GM19438 (cell line): ENCODE measurements around the gene C19orf85.
"Not testable (repeated sequence)": the region's sequence is repeated elsewhere in the genome, so short reads cannot be mapped to it uniquely, and the experiment has no call there.

Experiments
- ATAC-seq: cut with Tn5 transposase; IDR thresholded peaks from one replicate; pipeline ENCODE4 v1.9.1; 2021; ENCODE audit warnings: low read depth; ENCODE audit not compliant: unreplicated experiment

The C19orf85 gene

DNA sequence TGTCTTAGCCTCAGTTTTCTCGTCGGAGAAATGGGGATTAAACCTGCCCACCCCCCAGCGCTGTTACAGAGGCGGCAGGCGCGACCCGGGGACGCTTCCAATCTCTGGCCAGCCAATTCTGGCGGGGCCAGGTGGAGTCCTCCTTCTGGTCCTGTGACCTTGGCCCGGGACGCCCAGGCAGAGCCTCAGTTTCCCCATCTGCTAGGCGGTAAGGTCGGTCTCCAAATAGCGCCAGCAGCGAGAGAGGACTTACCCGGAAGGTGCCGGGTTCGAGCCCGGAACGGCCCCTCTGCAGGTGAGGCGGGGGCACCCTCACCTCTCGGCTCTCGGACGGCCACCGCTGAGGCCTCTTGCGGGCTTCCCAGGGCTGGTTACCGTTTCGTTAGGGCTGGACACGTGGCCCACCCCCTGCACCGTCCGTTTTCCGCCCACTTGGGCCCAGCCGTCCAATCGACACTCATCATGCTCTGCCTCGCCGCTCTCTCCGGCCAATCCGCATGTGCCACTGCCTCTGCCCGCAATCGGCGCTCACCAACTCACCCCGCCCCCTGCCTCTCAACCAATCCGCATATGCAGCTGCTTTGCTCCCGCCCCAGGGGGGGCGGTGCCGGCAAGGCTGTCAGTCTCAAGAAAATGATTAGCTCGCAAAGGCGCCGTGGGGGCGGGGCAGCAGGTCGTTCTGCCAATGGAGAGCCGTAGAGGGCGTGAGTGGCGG is 3.1 kb downstream of the C19orf85 start, which contains the start of gene ISOC2:
ISOC2 (minus strand) TSS at position 384 of the 715 bp plus-strand sequence. CDS start 5,156 bp downstream, outside the sequence.
- ATAC-seq = peak; percentile 96

DNA sequence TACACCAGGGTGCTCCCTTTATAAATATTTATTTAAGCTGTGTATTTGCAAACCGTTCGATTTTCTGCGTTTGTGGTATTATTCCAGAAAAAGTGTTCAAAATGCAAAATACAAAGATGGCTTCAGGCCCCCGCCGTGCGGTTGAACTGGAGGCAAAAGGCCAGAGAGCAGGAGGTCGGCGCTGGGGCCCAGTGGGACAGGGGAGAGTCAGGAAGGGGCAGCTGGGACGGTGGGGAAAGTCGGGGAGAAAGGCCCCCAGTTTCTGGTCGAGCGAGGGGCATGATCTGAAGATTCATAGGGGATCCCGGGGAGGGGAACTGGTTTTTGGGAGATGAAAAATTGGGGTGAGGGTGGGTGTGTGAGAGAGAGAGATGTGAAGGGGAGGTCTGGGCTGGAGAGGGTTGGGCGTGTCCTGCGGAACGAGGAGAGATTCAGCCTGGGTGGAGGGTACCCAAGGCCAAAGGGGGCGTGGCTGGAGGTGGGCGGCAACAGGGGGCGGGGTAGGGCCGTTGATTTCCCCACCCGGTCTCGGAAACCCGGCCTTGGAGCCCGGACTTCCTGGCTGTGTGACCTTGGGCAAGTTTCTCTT is 3.8 kb downstream of the C19orf85 start:
- no peak for ATAC-seq

GRCh38 chr19:55459950-55460657 is 4.4 kb downstream of the C19orf85 start:
- ATAC-seq = no peak

GRCh38 chr19:55459551-55459949 is 5.0 kb downstream of the C19orf85 start:
- ATAC-seq = no peak

DNA sequence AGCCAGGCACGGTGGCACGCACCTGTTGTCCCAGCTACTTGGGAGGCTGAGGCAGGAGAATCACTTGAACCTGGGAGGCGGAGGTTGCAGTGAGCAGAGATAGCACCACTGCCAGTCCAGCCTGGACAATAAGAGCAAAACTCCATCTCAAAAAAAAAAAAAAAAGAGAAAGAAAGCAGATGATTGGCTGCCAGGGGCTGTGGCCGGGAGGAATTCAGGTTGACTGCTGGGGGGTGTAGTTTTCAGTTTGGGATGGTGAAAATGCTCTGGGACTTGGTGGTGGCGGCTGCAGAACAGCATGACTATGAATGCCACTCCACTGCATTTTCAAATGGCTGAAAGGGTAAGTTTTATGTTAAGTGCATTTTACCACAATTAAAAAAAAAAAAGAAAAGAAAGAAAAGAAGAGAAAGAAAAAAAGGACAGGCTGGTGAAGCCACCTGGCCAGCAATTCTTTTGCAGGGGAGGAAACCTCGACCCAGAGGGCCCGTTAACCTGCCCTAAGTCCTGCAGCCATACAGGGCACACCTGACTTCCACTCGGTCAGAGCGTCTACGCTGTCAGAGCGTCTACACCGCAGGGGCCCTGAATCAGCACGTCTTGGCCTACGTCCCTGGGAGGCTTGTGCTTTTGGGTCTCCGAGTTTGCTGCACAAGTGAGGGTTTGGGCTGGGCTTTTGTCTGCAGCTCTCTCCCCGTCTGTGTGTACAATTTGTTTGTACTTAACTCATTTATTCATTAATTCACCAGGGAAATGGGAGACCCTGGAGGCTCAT is 6.7 kb downstream of the C19orf85 start:
- ATAC-seq = no peak

DNA sequence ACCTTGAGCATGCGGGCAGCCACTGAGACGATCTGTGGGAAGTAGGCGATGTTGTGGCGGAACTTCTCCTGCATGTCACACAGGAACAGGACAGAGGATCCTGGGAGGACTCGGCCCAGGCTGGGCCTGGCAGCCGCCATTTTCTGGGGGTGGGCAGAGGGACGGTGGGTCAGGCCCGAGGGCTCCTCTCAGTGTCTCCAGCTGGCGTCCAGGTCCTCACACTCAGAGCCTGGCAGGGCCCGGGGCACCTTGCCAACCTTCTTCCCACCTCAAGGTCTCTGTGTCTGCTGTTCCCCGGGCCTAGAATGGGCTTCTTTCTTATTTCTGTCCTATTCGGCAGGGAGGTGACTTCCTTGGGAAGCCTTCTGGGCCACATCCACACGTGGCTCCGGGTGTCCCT is 8.2 kb downstream of the C19orf85 start:
- ATAC-seq = no peak

DNA sequence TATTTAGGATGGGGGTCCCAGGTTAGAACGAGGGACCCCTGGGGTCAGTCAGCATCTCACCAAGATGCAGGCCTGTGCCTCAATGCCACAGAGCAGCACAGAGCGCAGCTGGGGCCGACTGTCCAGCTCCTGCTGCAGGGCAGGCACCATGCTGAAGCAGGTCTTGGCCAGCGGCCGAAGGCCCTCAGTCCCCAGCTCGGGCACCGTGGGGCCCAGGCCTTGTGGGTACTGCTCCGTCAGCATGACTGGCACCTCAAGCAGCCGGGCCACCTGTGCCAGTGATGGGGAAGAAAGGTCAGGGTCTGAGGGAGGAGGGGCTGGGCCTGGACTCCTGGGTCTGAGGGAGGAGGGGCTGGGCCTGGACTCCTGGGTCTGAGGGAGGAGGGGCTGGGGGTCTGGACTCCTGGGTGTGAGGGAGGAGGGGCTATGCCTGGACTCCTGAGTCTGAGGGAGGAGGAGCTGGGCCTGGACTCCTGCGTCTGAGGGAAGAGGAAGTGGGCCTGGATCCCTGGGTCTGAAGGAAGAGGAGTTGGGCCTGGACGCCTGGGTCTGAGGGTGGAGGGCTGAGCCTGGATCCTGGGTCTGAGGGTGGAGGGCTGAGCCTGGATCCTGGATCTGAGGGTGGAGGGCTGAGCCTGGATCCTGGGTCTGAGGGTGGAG is 8.8 kb downstream of the C19orf85 start:
- no peak for ATAC-seq

DNA sequence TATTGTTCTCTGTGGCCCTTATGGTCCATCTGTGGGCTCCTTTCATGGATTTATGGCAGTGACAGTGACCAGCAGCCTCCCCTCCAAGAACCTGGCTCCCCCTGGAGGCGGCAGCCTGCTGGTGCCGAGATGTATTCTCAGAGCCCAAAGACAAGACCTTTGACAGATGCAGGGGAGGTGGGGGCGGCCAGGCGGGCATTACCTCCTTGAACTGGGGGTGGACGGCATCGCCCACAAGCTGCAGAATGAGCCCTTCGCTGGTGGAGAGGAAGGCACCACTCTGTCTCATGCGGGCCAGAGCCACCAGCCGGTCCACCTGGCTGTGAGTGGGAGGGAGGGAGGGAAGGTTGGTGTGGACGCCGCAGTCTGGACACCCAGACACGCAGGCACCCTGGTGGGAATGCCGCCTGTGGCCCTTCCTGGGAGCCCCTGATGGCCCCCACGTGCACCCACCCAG is 9.7 kb downstream of the C19orf85 start:
- no peak for ATAC-seq

DNA sequence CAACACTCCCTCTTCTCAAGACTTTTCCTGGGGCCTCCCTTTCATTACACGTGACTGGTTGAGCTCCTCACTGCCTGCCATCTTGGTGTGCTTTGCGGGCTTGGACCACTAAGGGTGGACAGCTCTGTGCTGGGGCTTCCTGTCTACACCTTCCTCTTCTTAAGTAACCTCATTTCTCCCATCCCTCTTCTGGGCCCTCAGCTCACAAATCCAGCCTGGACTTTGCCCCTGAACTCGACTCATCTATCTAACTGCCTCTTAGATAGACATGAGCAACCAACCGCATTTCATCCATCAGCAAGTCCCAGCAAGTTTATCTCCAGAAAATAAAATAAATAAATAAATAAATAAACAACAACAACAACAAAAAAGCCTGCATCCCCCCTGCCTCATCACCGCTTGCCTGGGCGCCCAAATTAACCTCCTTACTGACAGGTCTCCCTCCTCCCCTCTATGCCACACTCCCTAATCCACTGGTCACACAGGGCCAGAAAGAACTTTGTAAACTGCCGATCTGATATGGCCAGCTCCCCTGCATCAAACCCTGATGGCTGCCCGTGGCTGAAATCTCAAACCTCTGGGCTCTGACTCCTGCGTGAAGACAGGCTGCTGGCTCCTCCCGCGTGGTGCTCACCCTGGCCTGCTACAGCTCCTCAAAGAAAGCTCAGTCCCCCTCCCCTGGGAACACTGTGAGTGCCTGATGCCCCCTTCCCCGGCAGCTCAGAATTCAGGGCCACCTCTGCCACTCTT is 10.9 kb downstream of the C19orf85 start:
- no peak for ATAC-seq

DNA sequence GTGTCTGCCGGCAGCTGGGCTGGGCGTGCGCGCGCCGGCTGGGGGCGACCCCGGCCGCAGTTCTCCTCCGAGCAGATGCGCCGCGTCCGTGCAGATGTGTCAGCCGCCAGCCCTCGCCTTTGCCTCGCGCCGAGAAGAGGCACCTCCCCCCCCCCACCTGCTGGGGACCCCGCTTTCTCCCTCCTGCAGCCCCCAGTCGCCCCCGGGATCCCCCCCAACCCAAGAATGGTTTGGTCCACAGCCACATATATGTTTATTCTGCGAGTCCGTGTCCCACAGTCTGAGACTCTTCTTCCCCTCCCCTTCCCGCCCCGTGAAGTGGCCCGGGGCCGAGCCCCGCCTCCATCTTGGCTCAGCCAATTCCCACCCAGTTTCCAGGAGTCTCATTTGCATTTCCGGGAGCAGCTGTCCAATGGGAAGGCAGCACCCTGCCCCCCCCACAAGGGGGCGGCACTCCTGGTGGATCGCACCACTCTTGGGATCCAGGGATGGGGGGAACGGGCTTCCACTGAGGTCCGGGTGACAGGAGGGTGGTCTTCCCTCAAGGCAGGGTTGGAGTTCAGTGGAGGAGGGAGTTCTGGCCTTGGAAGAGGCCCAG is 11.7 kb downstream of the C19orf85 start:
- ATAC-seq = no peak

DNA sequence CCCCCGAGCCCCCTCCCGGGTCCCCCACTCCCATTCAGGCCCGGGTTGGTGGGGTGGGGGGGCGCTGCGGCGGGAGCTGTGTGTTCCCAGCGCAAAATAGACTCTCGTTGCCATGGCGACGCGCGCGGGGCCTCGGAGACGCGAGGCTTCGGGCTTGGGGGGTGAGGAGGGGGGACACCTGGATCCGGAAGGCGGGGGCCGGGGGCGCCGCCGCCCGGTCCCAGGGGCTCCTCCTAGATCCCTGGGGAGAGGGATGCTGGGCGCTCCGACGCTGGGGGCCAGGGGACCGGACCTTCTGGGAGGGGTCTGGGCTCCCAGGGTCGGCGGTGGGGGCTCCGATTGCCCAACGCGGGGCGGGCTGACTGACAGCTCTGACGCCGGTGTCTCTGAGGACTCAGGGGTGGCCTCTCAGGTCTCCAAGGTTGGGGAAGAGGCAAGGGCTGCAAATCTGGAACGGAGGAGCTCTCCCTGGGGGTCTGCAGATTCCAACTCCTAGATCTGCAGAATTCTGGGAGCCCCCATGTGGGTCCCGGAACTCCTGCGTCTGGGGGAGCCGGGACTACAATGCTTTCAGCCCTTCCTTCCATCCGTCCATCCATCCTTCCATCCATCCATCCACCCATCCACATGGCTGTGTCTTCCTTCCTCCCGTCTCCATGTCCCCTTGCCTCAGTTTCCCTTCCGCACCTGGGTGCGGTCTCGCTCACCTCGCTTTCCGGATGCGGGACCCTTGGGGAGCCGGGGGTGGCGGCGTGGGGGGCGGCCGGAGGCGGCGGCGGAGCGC is 12.4 kb downstream of the C19orf85 start:
- ATAC-seq = no peak

DNA sequence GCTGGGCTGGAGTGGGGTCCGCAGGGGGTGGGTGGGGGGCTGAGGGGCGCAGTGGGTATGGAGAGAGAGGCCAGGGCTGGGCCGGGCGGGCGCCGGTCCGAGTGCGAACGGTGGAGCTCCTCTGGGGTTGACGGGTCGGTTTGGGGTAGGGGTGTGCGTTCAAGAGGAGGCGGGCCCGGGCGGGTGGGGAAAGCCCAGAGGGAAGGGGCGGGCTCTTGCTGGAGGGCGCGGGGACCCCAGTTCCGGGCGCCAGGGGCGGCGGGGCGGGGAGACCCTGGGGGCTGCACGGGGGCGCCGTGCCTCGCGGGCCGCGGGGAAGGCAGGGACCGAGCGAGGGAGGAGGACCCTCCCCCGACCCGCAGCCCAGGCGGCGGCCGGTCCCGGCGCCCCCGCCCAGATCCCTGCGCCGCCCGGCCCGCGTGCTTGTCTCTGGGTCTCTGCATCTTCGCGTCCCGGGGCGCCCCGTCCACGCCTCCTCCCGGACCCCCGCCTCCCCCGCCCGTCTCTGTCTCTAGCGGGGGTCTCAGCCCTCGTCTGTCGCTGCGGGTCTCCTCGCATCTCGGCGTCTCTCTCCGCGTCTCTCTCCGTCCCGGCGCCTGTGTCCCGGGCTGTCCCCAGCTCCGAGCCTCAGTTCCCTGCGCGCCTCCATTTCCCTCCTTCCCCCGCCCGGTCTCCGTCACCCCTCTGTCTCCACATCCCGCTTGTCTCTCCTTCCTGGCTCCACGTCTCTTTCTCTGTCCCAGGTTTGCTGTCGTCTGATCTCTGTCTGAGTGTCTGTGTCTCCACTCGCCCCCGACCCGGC is 13.2 kb downstream of the C19orf85 start:
- no peak for ATAC-seq

DNA sequence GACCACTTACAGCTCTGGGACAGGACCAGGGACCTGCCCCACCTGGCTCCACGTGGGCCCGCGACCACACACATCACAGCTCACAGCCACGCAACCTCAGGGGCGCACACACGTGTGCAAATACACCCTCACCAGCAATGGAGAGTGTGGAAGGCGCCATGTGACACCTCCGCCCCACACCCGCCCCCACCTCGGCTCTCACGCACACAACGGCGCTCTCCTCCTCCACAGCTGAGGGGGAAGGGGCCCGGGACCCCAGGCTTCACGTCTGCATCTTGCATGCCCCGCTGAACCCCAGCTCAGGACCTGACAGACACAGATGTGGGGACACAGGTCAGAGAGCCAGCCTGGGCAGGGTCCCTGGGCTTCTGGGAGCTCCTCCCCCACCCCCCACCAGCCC is 15.1 kb downstream of the C19orf85 start:
- no peak for ATAC-seq

DNA sequence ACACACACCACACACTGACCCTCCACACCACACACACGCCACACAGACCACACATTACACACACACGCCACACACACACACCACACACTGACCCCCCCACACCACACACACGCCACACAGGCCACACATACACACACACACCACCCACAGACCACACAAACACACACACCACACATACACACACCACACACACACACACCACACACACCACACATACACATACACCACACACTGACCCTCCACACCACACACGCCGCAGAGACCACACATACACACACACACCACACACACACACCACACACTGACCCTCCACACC is 16.4 kb downstream of the C19orf85 start:
- not testable (repeated sequence) for ATAC-seq

GRCh38 chr19:55447421-55448174 is 17.0 kb downstream of the C19orf85 start:
- ATAC-seq = no peak

DNA sequence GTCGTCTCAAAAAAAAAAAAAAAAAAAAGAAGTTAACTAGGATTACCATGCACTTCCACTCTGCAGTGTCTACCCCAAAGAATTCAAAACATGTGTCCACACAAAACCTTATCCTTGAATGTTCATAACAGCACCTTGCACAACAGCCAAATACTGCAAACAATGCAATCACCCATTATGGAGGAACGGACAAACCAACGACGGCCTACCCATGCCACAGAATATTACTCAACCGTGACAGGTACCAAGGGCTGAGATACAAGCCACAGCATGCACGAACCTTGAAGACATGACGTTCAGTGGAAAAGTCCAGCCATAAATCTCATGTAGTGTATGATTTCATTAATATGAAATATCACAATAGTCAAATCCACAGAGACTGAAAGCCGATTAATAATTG is 18.5 kb downstream of the C19orf85 start:
- ATAC-seq = no peak

DNA sequence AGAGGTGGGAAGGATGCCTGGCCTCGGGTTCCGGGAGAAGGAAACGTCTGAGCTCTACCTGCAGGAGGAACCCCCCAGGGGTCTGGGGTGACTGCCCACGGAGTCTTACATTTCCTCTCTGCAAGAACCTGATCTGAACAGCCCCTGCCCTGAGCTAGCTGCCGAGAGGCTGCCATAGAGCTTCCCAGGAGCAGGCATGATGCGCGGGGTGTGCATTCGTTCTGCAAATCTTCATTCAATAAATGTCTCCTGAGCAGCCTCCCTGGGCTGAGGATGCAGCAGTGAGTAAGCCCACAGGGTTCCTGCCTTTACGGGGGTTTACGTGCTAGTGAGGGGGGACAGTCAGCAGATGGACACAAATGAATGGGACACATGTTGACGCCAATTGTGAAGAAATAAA is 19.9 kb downstream of the C19orf85 start:
- ATAC-seq = no peak
